ENCODE results near the gene SPOCK1. TPM values are rescaled to one million over a fixed set of nuclear protein-coding genes. Genes with fewer than 3 reads are reported as not detected.

Gene SPOCK1
- total and polyA plus RNA-seq, 9 of the 15 experiments (the other 6 are each of a cell fraction or from before 2014, with no cell fraction given) = 0.01 to 0.35 (median 0.04) TPM; not detected in 6

DNA sequence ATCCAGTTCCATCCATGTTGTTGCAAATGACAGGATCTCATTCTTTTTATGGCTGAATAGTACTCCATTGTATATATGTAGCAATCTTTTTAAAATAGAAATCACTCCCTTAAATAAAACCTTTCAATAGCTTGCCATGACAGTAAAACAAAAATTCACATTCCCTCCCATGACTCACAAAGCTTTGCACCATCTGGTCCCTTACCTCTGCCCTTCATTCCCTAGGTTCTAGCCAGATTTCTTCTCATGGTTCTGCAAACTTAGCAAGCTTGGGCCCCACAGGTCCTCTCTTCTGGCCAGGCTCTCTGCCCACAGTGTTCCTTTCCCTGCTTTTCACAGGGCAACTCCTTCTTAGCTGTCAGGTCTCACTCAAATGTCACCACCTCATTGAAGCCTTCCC lies 4.3 kb upstream of the SPOCK1 start (continued):
- no peak for TF ChIP-seq ZNF395 (CRISPR knock-in tag; IDR thresholded peaks at IDR 0.05)
- no peak for TF ChIP-seq RFX7 (CRISPR knock-in tag; IDR thresholded peaks at IDR 0.05)
- no peak for TF ChIP-seq CEBPG (CRISPR knock-in tag; IDR thresholded peaks at IDR 0.05)
- TF ChIP-seq CEBPG (tag; conservative IDR thresholded peaks at IDR 0.05 in 1 of 2, IDR thresholded peaks at IDR 0.05 in 1 of 2) = no peak
- no peak for TF ChIP-seq KDM2B (CRISPR knock-in tag; IDR thresholded peaks at IDR 0.05)

GRCh38 chr5:137502632-137503031 lies 3.5 kb upstream of the SPOCK1 start:
- H3K9me1 ChIP-seq (ENCODE audit: control insufficient read depth, insufficient read depth, low read length) = no peaks in the 10 kb centered on the region
- H3K79me2 ChIP-seq (ENCODE audit: control insufficient read depth, insufficient read depth, low read length) = no peaks in the 10 kb centered on the region
- intact Hi-C loops (cut with micrococcal nuclease) (no loop called here), in situ Hi-C loops (cut with MboI) (no loop called here)
- CTCF ChIA-PET (ENCODE audit: low intra/inter-chr PET ratio) = no interaction called here
- POLR2A ChIA-PET = no interaction called here
- TF ChIP-seq ZFPM2 (CRISPR knock-in tag; IDR thresholded peaks at IDR 0.05) (no peak), POLR2AphosphoS5 (IDR thresholded peaks at IDR 0.05; ENCODE audit: control insufficient read depth, insufficient read depth, low read depth, low read length) (no peak), CAMTA2 (CRISPR knock-in tag; conservative IDR thresholded peaks at IDR 0.05) (no peak)
- TF ChIP-seq, protein P1, sequence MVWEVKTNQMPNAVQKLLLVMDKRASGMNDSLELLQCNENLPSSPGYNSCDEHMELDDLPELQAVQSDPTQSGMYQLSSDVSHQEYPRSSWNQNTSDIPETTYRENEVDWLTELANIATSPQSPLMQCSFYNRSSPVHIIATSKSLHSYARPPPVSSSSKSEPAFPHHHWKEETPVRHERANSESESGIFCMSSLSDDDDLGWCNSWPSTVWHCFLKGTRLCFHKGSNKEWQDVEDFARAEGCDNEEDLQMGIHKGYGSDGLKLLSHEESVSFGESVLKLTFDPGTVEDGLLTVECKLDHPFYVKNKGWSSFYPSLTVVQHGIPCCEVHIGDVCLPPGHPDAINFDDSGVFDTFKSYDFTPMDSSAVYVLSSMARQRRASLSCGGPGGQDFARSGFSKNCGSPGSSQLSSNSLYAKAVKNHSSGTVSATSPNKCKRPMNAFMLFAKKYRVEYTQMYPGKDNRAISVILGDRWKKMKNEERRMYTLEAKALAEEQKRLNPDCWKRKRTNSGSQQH (CRISPR knock-in tag; IDR thresholded peaks at IDR 0.05) = no peak
- H3K4me2 ChIP-seq (ENCODE audit: insufficient read depth, low read length) = no peak overlapping the region
- H3K4me1 ChIP-seq (replicated peaks in 1 of 2; ENCODE audit: control insufficient read depth in 2 of 2, insufficient read depth in 2 of 2, low read length in 2 of 2) = peaks cover 0 to 6% of the 10 kb centered on the region in 2 experiments; a peak in 1 of 5 replicates
- ATAC-seq (no peak), FAIRE-seq (no peak), DNase-seq (ENCODE audit: extremely low read depth in 1 of 4, low spot score in 3 of 4) (no peak)
- peaks cover 0 to 7% of the 10 kb centered on the region in 2 experiments; a peak in 1 of 5 replicates for H3K27me3 ChIP-seq (ENCODE audit: control insufficient read depth in 2 of 2, insufficient read depth in 2 of 2, low read length in 2 of 2)
- no peaks in the 10 kb centered on the region; the same call in 1 of the 2 replicates for H4K20me1 ChIP-seq (replicated peaks; ENCODE audit: control insufficient read depth, insufficient read depth, low read length)
- H3K4me3 ChIP-seq = no peak overlapping the region
- no peak overlapping the region for H3K9ac ChIP-seq (ENCODE audit: insufficient read depth in 1 of 2, low read depth in 2 of 2, low read length in 2 of 2)
- H3K36me3 ChIP-seq (ENCODE audit: control insufficient read depth, insufficient read depth, low read length) = no peaks in the 10 kb centered on the region
- H3K9me3 ChIP-seq (replicated peaks; ENCODE audit: control insufficient read depth, insufficient read depth, low read depth, low read length) = no peaks in the 10 kb centered on the region
- WGBS (ENCODE audit: insufficient coverage, low coverage, missing lambda C conversion rate) = 0% methylated on average over 8 of the region's 8 CpGs
- H3K27ac ChIP-seq (ENCODE audit: extremely low read depth, low read depth, low read length) = no peak overlapping the region
- H2AFZ ChIP-seq (ENCODE audit: low read depth, low read length) = no peak overlapping the region
- BruUV-seq (replicated peaks) = no TSS peak
